Suppressor macrophage (primary cell): ENCODE data around the gene SEC22A.

Experiments
- DNase-seq, 4 experiments: peaks; one replicate each; pipeline ENCODE4 v3.0.0-alpha.2; 2020 to 2022
- total RNA-seq, 17 experiments: gene quantifications; one replicate each; lab custom pipeline; 2026; ENCODE audit warnings: mixed read lengths in 6 of 17, inconsistent platforms in 3 of 17; lab: John Stamatoyannopoulos, UW

SEC22A gene
- total RNA-seq, result 5.6 to 14.0 (median 9.5) reads per million in 17 experiments

GRCh38 chr3:123201557-123202427 is at the start of gene SEC22A:
SEC22A (plus strand) TSS chr3:123201943; CDS start chr3:123209218, 7,275 bp downstream.
- peak; percentile 91 to 95 (median 94) for DNase-seq

- DNase-seq, result peak; percentile 64 to 85 (median 78)
Observed at GRCh38 chr3:123152687-123153086, 49.1 kb upstream of the SEC22A start.

- DNase-seq, result peak in 3 of 4 experiments; percentile 4 to 24 (median 14)
Observed at GRCh38 chr3:123153125-123154019, 48.4 kb upstream of the SEC22A start.

- DNase-seq, result peak; percentile 51 to 75 (median 62)
Observed at GRCh38 chr3:123154020-123154985, 47.4 kb upstream of the SEC22A start.

GRCh38 chr3:123155471-123156011 is 46.2 kb upstream of the SEC22A start:
- DNase-seq, result peak in 1 of 4 experiments; percentile 9

- no peak for DNase-seq
Observed at GRCh38 chr3:123156276-123156995, 45.3 kb upstream of the SEC22A start.

GRCh38 chr3:123157209-123157597 is 44.5 kb upstream of the SEC22A start:
- no peak for DNase-seq

GRCh38 chr3:123157598-123158287 is 44.0 kb upstream of the SEC22A start:
- DNase-seq, result no peak

- DNase-seq, result no peak
Observed at GRCh38 chr3:123158330-123158729, 43.4 kb upstream of the SEC22A start.

- DNase-seq, result no peak
Observed at GRCh38 chr3:123158899-123159390, 42.8 kb upstream of the SEC22A start.

- no peak for DNase-seq
Observed at GRCh38 chr3:123159926-123160635, 41.7 kb upstream of the SEC22A start.

GRCh38 chr3:123161167-123161566 is 40.6 kb upstream of the SEC22A start:
- DNase-seq, result no peak

- DNase-seq, result no peak
Observed at GRCh38 chr3:123163141-123163540, 38.6 kb upstream of the SEC22A start.

GRCh38 chr3:123165163-123165562 is 36.6 kb upstream of the SEC22A start:
- DNase-seq, result no peak

GRCh38 chr3:123167686-123168085 is 34.1 kb upstream of the SEC22A start:
- DNase-seq, result no peak

- DNase-seq, result no peak
Observed at GRCh38 chr3:123168122-123168521, 33.6 kb upstream of the SEC22A start.

GRCh38 chr3:123168605-123169004 is 33.1 kb upstream of the SEC22A start:
- no peak for DNase-seq

- no peak for DNase-seq
Observed at GRCh38 chr3:123169492-123169929, 32.2 kb upstream of the SEC22A start.

- DNase-seq, result no peak
Observed at GRCh38 chr3:123169930-123170329, 31.8 kb upstream of the SEC22A start.
